Ramos (cell line): Measurements from ENCODE around the gene NHSL2.
"Not testable (repeated sequence)": the region's sequence is repeated elsewhere in the genome, so short reads cannot be mapped to it uniquely, and the experiment has no call there.

Experiments used
- in situ Hi-C: fragments of 300-500 bp; cut with MboI; formaldehyde crosslinking; loops from one replicate; pipeline ENCODE4 v1.14.3; 2022; ENCODE audit warnings: low sequenced_read_pairs; ENCODE audit not compliant: unreplicated experiment

The NHSL2 gene

GRCh38 chrX:71919886-71920285 lies 9.2 kb downstream of the NHSL2 start:
- in situ Hi-C loops = no loop called here

GRCh38 chrX:71922686-71923085 lies 12.0 kb downstream of the NHSL2 start:
- in situ Hi-C loops = no loop called here

- in situ Hi-C loops = no loop called here
Measured at GRCh38 chrX:71923516-71923915, 12.9 kb downstream of the NHSL2 start.

- in situ Hi-C loops = no loop called here
Measured at GRCh38 chrX:71927040-71927439, 16.4 kb downstream of the NHSL2 start.

- in situ Hi-C loops = no loop called here
Measured at GRCh38 chrX:71928856-71929255, 18.2 kb downstream of the NHSL2 start.

GRCh38 chrX:71930298-71930697 lies 19.7 kb downstream of the NHSL2 start:
- in situ Hi-C loops = no loop called here

GRCh38 chrX:71935476-71935875 lies 24.8 kb downstream of the NHSL2 start:
- in situ Hi-C loops = no loop called here

- in situ Hi-C loops = no loop called here
Measured at GRCh38 chrX:71936632-71937031, 26.0 kb downstream of the NHSL2 start.

- in situ Hi-C loops = no loop called here
Measured at GRCh38 chrX:71938371-71938770, 27.7 kb downstream of the NHSL2 start.

- in situ Hi-C loops = no loop called here
Measured at GRCh38 chrX:71941145-71941544, 30.5 kb downstream of the NHSL2 start.

- in situ Hi-C loops = no loop called here
Measured at GRCh38 chrX:71941776-71942175, 31.1 kb downstream of the NHSL2 start.

GRCh38 chrX:71944369-71944768 lies 33.7 kb downstream of the NHSL2 start:
- in situ Hi-C loops = no loop called here

- in situ Hi-C loops = no loop called here
Measured at GRCh38 chrX:71945237-71945805, 34.7 kb downstream of the NHSL2 start.

- in situ Hi-C loops = no loop called here
Measured at GRCh38 chrX:71949363-71949762, 38.7 kb downstream of the NHSL2 start.

GRCh38 chrX:71949844-71950445 lies 39.3 kb downstream of the NHSL2 start:
- in situ Hi-C loops = no loop called here

GRCh38 chrX:71953391-71953790 lies 42.7 kb downstream of the NHSL2 start:
- in situ Hi-C loops = no loop called here

- in situ Hi-C loops = no loop called here
Measured at GRCh38 chrX:71953946-71954345, 43.3 kb downstream of the NHSL2 start.

GRCh38 chrX:71954458-71954857 lies 43.8 kb downstream of the NHSL2 start:
- in situ Hi-C loops = no loop called here

GRCh38 chrX:71955530-71956120 lies 45.0 kb downstream of the NHSL2 start:
- in situ Hi-C loops = no loop called here

- in situ Hi-C loops = no loop called here
Measured at GRCh38 chrX:71958281-71958675, 47.6 kb downstream of the NHSL2 start.

GRCh38 chrX:71964184-71964583 lies 53.5 kb downstream of the NHSL2 start:
- in situ Hi-C loops = not testable (repeated sequence)

- in situ Hi-C loops = no loop called here
Measured at GRCh38 chrX:71974916-71975315, 64.3 kb downstream of the NHSL2 start.
